Right ventricle myocardium superior (tissue), 1 donor: ENCODE data around the gene GADL1. TPM values are rescaled to one million over a fixed set of nuclear protein-coding genes. Genes with fewer than 3 reads are reported as not detected.

Experiments
- ATAC-seq: fragments of 200-7000 bp; cut with Tn5 transposase; one replicate; pipeline ENCODE4 v1.9.1; 2020; ENCODE audit warnings: mild to moderate bottlenecking; ENCODE audit not compliant: poor library complexity
- DNase-seq: peaks from one replicate; pipeline ENCODE4 v3.0.0-alpha.2; 2020
- intact Hi-C: fragments of 100-400 bp; cut with DNase I; formaldehyde crosslinking; loops from one replicate; pipeline ENCODE4 v1.11.2; 2022
- total RNA-seq: library from RNA; stranded (reverse); fragmentation: NEBNext Ultra II Directional; extraction: Animal tissue kit (Norgen Biotek cat#: 25700); gene quantifications from one replicate; pipeline ENCODE4 v1.2.1, GENCODE V29; 2021
- donor health status: DM: no; HTN: yes; CAD: no; lungs with severe emphysema.

GADL1 gene
- total RNA-seq, 1 donor from 2014 or later: not detected

DNA sequence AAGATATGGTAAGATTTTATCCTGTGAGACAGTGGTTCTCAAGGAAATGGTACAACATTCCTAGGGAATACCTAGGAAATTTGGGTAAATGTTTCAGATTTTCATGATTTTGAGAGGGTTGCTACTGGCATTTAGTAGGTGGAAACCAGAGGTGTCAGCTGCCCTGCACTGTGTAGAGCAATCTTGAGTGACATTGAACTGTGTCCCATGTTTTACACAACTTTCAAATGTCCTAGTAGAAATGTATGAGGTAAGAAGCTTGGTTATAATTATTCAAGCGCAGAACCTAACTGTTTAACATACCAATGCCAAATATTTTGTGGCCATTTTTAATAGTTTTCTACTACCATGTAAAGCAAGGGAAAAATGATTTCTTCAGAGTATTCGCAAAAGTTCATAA, 120.4 kb downstream of the GADL1 start:
- ATAC-seq (no peak), DNase-seq (no peak)
- intact Hi-C loops: loop anchor here (10.0 kb wide), 1 partner anchor 121 kb away; the partner anchor contains the start of gene GADL1

DNA sequence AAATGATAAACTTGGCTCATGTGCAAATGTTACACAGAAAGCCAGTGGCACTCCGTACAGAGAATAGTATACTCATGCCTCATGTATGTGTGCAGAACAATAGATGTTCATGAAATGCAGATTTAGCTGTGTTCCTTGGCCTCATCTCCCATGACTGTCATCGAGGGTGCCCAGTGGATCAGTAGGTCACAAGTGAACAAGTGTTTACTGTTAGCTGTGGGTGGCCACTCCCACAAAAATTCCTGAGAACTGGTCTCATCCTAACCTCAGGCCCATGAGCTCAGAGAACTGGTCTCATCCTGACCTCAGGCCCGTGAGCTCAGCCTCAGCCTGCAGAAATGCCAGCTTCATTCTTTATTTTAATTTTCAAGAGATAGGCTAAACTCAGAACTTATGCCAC, 124.1 kb downstream of the GADL1 start:
- intact Hi-C loops: loop anchor here (10.0 kb wide), 1 partner anchor 124 kb away; the partner anchor contains the start of gene GADL1
- DNase-seq: no peak
- peak; percentile 46 for ATAC-seq

DNA sequence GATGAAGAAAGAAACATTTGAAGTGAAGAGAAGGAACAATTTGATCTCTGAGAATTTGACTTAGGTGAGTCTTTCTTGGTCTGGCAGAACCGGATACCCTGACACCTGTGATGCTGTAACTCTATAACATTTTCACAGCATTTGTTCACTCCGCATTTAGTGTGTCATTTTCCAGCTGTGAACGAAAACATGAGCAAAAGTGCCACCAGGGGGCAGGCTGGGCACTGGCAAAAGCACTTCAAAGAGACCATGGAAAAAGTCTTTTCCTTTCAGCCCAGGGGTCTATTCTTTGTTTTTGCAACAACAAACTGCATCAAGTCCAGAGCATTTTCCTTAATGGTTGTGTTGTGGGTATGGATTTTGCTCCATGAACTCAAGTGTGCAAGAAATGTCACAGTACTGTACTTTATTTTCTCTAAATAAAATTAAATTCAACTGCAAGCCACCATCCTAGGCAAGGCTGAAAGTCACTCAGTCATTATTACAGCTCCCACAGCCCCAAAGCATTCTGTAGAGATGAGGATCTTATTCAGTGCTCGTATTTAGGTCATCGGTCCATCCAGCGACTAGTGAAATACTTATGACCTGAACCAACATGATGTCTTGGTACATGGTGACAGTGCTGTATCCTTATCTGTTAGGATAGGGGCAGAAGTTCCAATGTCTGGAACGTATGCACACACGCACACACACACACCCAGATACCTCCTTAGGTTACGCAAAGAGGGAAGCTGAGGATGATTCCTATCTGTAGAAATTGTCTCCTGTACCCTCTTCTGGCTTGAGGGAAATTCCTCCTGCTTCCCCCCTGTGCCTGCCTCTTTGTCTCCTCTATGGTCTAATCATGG, 125.5 kb downstream of the GADL1 start:
- intact Hi-C loops: loop anchor here (5.0 kb wide), 2 partner anchors 243 to 363 kb away; no protein-coding TSS in a partner anchor
- ATAC-seq (peak; percentile 60), DNase-seq (peak; percentile 82)

DNA sequence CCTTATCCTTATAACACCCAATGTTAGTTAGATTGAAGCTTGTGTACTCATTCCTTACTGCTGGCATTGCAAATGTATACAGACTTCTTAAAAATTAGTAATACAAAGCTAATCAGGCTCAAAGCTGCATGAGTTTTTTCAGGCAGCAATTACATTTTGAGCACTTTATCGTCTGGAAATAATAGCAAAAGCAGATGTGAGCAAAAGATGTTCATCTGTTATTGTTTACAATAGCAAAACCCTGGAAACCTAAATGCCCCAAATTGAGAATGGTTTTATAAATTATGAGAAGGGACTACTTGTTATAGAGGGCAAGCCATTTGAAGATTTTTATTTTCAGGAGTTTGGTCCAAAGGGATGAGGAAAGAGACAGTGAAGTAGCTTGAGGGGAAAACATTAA, 126.4 kb downstream of the GADL1 start:
- DNase-seq: no peak
- intact Hi-C loops: loop anchor here (5.0 kb wide), 2 partner anchors 244 to 364 kb away; no protein-coding TSS in a partner anchor
- ATAC-seq: no peak

DNA sequence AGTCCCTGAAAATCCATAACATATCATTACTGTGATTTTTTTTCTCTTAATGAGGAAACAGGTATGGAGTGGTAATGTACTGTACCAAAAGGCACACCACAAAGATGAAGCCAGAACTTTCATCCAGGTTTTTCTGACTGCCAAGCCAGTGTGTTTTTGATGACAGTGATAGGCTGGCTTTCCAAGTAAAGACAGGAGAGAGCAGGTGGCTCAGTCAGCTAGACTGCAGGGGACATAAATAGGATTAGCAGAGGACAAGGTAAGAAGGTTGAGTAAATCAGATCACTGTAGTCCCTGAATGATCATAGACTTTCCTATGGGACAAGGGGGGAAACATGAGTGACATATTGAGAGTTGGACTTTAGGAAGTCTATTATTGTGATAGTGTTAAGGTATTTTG, 127.9 kb downstream of the GADL1 start:
- ATAC-seq: no peak
- intact Hi-C loops: loop anchor here (5.0 kb wide), 2 partner anchors 246 to 366 kb away; no protein-coding TSS in a partner anchor
- no peak for DNase-seq

DNA sequence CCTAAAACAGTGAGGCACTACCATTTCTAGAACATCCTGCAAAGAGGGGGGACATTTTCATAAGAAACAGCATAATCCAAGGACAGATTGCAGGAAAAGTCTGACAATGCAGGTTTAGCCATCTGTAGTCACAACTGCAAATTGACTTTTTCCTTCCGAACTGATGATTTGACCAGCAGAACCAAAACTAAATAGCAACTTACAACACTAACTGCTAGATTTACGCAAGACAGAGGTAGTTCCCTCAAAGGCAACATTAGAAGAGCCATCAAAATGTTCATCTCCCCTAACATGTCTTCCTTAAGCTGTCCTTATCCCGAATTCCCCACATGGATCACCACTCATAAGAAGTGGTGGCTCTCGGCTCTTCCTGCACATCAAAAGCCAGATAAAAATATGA, 129.6 kb downstream of the GADL1 start:
- no peak for ATAC-seq
- DNase-seq: no peak
- intact Hi-C loops: loop anchor here (5.0 kb wide), 2 partner anchors 247 to 367 kb away; no protein-coding TSS in a partner anchor

DNA sequence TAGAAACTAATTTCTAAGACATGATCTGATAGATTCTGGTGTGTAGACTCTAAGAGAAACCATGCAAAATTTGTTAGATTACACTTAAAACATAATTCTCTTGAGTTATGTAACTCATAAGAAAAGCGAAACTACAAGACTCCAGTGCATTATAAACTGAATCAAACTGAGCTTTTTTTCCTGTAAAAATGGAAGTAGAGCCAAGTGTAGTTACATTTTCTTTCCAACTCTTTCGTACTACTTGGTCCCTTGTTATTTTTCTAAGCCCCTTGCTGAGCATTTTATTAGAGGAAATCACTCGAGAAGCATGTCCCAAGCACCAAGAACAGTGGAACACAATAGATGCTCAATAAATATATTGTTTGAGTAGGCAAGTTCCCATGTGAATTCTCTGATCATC, 130.2 kb downstream of the GADL1 start:
- DNase-seq: no peak
- intact Hi-C loops: no loop called here
- ATAC-seq: no peak

DNA sequence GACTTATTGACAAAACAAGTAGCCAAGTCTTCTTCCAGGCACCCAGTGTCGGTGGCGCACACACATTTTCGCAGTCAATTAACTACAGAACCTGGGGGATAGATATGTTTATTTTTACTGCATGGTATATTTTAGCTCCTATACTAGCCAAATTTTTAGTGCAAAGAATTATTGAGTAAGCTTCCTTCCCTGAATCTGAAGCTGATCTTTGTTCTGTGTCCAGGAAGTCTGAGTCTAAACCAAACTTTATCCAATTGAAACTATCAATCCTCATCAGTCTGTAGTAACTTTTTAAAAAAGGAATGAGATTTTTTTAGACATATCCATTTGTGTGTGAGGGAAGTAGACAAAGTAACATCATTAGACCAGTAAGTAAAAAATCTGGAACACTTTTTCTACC, 133.1 kb downstream of the GADL1 start:
- ATAC-seq (no peak), DNase-seq (no peak)
- intact Hi-C loops: no loop called here

DNA sequence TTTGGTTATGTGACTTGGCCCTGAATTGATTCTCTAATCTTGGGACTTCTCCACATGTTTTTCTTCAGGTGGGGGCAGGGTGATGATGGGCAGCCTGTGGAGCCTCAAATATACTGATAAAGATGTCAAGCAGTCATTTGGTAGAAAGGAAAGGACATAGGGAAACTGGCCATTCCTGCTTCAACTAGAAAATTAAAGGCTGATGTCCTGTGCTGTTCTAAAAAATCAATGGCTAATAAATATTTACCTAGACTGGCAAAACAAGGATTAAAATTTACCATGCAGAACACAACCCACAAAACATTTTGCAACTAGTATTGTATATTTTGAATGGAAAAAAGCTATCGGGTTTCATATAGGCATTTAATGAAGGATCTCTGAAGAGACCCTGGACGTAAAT, 133.7 kb downstream of the GADL1 start:
- DNase-seq: no peak
- no peak for ATAC-seq

DNA sequence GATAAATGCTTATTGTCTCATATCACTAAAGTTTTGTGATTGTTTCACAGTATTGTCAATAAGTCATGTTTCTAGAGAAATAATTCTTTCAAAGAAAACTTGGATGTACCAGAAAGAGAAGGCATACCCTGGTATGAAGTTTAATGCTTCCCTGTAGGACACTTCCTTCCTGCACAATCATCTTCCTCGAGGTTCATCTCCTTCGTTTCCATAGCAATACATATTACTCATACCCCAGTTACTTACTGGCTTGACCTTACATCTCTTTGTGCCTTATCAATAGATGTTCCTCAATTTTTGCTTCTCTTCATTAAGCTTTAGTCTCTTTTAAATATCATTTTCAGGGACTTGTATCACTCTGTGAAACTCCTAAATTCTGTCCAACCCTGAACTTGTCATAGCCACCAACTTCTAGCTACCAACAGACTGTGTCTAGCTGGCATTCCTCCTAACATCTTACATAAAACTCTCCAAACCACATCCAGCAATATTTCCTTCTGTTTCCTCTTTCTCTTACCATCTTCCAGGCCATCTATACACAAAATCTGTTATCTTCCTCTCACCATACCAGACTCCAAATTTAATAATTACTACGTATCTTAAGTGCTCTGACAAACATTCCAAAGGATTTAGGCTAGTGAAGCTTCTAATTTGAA, 134.3 kb downstream of the GADL1 start:
- ATAC-seq (no peak), DNase-seq (no peak)
- intact Hi-C loops: no loop called here

More for the DNA sequence above, 133.7 kb downstream of the GADL1 start:
- intact Hi-C loops: no loop called here

DNA sequence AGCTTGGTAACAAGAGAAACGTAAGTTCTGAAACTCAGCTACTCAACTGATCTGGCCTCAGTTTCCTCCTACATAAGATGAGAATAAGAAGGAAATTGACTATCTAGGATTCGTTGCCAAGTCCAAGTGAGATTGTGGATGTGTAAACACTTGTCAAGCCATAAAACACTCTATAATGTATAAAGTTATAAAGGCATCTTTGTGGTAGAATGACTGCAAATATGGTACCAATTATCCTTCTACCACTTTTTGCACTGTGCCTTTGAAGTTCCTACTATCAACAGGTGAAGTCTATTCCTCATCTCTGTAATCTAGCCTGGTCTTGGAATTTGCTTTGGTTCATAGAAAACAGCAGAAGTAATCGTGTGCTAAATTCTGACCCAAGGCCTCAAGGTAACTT, 138.2 kb downstream of the GADL1 start:
- ATAC-seq: no peak
- intact Hi-C loops: loop anchor here (10.0 kb wide), 1 partner anchor 741 kb away; no protein-coding TSS in a partner anchor
- no peak for DNase-seq

DNA sequence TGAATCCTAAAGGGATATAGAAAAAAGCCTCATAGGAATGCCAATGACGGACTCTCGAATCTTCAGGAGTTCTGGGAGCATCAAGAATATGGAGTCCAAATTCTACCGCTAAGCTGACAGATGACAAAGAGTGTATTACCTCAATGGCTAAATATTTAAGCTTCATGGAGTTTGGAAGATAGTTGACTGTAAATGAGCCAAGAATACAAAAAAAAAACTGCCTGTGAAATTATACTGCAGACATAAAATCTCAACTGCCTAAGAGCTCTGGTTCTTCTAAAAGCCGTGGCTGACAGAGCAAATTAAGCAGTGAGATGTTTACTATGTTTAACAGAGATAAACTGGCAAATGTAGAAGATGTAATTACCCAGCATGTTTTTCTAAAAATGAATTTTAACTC, 140.0 kb downstream of the GADL1 start:
- DNase-seq (no peak), ATAC-seq (no peak)
- intact Hi-C loops: loop anchor here (10.0 kb wide), 1 partner anchor 740 kb away; no protein-coding TSS in a partner anchor

DNA sequence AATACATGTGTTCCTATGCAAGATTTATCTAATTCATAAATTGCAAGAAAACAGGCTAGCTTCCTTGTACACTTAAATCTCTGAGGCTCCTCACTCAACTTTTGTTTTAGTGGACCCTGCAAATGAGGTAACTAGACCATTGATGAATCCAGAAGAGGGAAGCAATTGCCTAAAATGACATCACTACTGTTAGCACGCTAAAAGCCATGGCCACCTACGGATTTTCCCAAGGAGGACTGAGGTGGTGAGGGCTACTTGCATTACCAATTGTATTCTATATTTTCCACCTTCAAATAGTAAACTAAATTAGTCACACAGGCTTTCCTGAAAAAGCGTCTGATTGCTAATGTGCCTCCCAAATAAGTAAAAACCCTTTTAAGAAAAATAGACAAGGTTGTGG, 140.7 kb downstream of the GADL1 start:
- DNase-seq (no peak), ATAC-seq (no peak)
- intact Hi-C loops: loop anchor here (10.0 kb wide), 1 partner anchor 739 kb away; no protein-coding TSS in a partner anchor

DNA sequence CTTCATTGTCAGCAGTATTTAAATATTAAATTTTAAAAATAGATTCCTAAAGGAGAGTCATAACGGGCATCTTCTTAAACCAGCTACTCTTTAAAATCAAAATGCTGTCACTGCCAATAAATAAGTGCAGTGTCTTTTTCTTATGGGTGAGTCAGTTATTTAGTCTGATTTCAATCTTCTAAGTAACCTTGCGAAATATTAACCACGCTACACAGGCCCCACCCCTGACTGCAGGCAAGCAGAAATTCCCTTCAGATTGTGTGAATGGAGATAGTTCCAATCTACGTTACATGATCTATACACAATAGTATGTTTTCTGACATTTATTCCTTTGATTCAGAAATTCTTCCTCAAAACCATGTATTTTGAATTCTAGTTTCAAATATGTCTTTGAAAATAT, 141.5 kb downstream of the GADL1 start:
- no peak for ATAC-seq
- no peak for DNase-seq
- intact Hi-C loops: loop anchor here (10.0 kb wide), 1 partner anchor 738 kb away; no protein-coding TSS in a partner anchor

DNA sequence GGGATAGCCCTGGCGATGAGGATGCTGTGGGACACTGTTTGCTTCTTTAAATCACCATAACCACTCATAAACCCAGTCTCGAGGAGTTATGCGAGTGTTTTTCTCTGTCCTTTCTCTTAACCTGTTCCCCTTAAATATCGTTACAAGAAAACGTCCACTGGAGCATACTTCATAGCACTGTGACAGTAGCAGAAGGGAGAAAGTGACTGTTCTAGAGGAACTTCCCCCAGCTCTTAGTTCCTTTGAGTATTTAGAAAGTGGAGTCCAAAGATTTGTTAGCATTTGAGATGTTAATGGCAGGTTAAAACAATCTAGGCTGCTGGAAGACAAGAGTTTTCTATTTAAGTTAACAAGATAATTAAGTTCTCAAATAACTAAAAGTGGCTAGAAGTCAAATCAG, 142.0 kb downstream of the GADL1 start:
- ATAC-seq: no peak
- intact Hi-C loops: loop anchor here (10.0 kb wide), 1 partner anchor 738 kb away; no protein-coding TSS in a partner anchor
- DNase-seq: no peak

DNA sequence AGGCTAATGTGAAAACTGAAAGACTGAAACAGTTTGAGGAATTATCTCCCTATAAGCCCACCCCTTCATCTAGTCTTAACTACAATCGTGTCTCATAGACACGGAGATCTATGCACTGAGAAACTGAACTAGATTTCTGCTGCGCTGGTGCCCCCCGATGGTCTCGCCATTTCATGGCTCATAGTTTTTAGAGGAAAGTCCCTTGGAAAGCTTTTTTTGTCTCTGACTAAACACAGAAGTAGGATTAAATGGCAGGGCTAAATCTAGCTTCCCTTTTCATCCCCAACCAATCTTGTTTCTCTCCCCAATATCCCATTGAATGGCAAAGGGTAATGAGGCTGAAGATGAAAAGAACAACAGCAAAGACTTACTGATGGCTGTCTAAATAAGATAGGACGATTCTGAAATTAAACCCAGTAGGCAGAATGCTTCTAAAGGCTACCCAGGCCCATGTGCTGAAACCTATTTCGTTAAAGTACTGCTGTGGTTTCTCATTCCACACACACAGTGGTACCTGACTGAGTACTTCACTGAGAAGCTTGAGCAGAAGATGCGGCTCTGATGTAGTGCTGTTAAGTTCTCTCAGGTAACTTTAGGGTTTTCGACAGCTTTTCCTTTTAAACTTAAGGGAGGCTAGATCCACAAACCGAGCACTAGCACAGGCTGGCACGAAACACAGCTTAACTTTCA, 142.7 kb downstream of the GADL1 start:
- ATAC-seq: peak; percentile 43
- intact Hi-C loops: loop anchor here (10.0 kb wide), 1 partner anchor 737 kb away; no protein-coding TSS in a partner anchor
- DNase-seq: peak; percentile 55

DNA sequence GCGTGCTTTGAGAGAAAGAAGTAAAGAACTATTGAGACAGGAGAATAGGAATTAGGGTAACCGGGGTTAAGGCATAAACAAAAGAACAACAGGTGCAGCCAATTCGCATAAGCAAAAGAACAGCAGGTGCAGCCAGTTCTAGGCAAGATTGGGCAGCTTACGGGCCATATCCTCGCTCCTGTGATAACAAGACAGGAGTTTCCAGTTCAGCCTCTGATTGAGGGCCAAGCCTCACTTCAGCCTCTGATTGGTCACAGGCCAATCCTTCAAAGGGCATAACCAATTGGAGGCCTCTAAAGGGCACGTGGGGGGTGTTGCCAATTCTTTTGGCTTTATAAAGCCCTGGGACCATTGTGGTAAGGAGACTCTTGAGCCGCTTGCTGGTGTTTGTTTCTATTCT, 143.5 kb downstream of the GADL1 start:
- intact Hi-C loops: loop anchor here (10.0 kb wide), 1 partner anchor 736 kb away; no protein-coding TSS in a partner anchor
- ATAC-seq (no peak), DNase-seq (no peak)

DNA sequence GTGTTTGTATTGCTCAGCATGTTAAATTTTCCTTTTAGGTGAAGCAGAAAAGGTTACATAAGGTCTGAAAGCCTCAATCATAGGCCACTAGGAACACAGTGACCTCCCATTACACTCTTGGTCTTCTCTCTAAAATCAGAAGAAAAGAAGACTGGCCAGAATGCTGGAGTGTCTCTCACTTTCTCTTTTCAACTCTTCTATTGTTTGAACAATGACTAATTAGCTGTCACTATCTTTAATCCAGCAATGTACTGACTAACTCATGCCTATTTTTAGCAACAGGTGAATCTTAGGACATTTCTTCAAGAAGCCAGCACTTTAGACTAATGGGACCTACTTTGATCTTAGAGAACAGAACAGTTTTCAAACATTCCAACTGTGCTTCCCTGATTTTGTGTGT, 145.2 kb downstream of the GADL1 start:
- DNase-seq (no peak), ATAC-seq (no peak)
- intact Hi-C loops: loop anchor here (5.0 to 10.0 kb wide), 3 partner anchors 544 to 707 kb away; no protein-coding TSS in a partner anchor
